ENCODE measurements around the gene CYFIP2. TPM values are rescaled to one million over a fixed set of nuclear protein-coding genes. Genes with fewer than 3 reads are reported as not detected.

CYFIP2 gene
- total and polyA plus RNA-seq, 10 of the 15 experiments (the other 5 are each of a cell fraction or from before 2014, with no cell fraction given) = 43.4 to 173 (median 96.0) TPM

GRCh38 chr5:157303023-157303422 lies 37.1 kb downstream of the CYFIP2 start:
- SMC1A ChIA-PET (ENCODE audit: uncharacterized antibody, unreplicated experiment) = interaction anchor here (1.0 to 10.4 kb wide), 4 partner anchors 31 to 154 kb away, joined by 3 to 132 read pairs (median 5); no protein-coding TSS in a partner anchor
- H3K9me3 ChIP-seq (replicated peaks; ENCODE audit: control insufficient read depth, insufficient read depth, low read length) = no peaks in the 10 kb centered on the region
- TF ChIP-seq ZBTB11 (CRISPR knock-in tag; IDR thresholded peaks at IDR 0.05) (no peak), SMARCA5 (IDR thresholded peaks at IDR 0.05) (no peak), SREBF2 (IDR thresholded peaks at IDR 0.05; ENCODE audit: low read length) (no peak), NR2C1 (IDR thresholded peaks at IDR 0.05) (no peak), ZZZ3 (IDR thresholded peaks at IDR 0.05; ENCODE audit: control insufficient read depth, insufficient read length, low read depth) (no peak), ASH2L (IDR thresholded peaks at IDR 0.05; ENCODE audit: borderline replicate concordance, low read depth) (no peak), ETV6 (conservative IDR thresholded peaks at IDR 0.05 in 1 of 2, IDR thresholded peaks at IDR 0.05 in 1 of 2; ENCODE audit: borderline replicate concordance in 1 of 2, low read depth in 1 of 2) (no peak), ZBTB4 (CRISPR knock-in tag; IDR thresholded peaks at IDR 0.05) (no peak)
- H4K20me1 ChIP-seq (ENCODE audit: control insufficient read depth, insufficient read depth) = no peaks in the 10 kb centered on the region
- no peak overlapping the region for H3K9ac ChIP-seq (ENCODE audit: control insufficient read depth, insufficient read depth, low read length)
- no peak overlapping the region for H3K27ac ChIP-seq (ENCODE audit: control insufficient read depth, insufficient read depth)
- H3K27me3 ChIP-seq (replicated peaks in 1 of 2; ENCODE audit: control insufficient read depth in 2 of 2, insufficient read depth in 2 of 2, low read length in 1 of 2) = no peaks in the 10 kb centered on the region
- no peak overlapping the region for H3K4me2 ChIP-seq (ENCODE audit: control insufficient read depth, insufficient read depth)
- peaks cover 11 to 37% of the 10 kb centered on the region in 2 experiments for H3K36me3 ChIP-seq (ENCODE audit: control insufficient read depth in 2 of 2, insufficient read depth in 2 of 2, low read length in 1 of 2)
- H3K4me3 ChIP-seq = no peak overlapping the region
- DNase-seq (ENCODE audit: low read depth, low spot score) (no peak), FAIRE-seq (no peak), ATAC-seq (no peak)
- RAD21 ChIA-PET (ENCODE audit: unreplicated experiment) = interaction anchor here (1.1 kb wide), 1 partner anchor 50 kb away, joined by 6 read pairs; no protein-coding TSS in a partner anchor
- no peaks in the 10 kb centered on the region for H3K79me2 ChIP-seq (ENCODE audit: control insufficient read depth, insufficient read depth, low read length)
- in situ Hi-C loops (cut with MboI) (no loop called here), intact Hi-C loops (cut with micrococcal nuclease; ENCODE audit: unreplicated experiment) (no loop called here)
- no peaks in the 10 kb centered on the region for H3K4me1 ChIP-seq (ENCODE audit: control insufficient read depth, insufficient read depth, low read length)
- POLR2A ChIA-PET = no interaction called here
- WGBS (ENCODE audit: insufficient coverage, insufficient replicate concordance, low lambda C conversion rate, missing lambda C conversion rate) = 97% methylated on average over 5 of the region's 5 CpGs
- CTCF ChIA-PET = interaction anchor here (0.9 to 13.9 kb wide), 5 partner anchors 10 to 169 kb away, joined by 3 to 213 read pairs (median 5); no protein-coding TSS in a partner anchor
- H2AFZ ChIP-seq (ENCODE audit: control insufficient read depth, low read depth, low read length) = no peak overlapping the region
- no TSS peak for BruUV-seq (replicated peaks)
